GM12801 (cell line): ENCODE results near the gene FEM1A.

ENCODE experiments used
- TF ChIP-seq, protein P1 (sequence below): IDR thresholded peaks from one replicate; pipeline ENCODE4 v1.5.1; 2011; ENCODE audit warnings: control low read depth; ENCODE audit not compliant: insufficient read length; ENCODE audit errors: extremely low read depth

The FEM1A gene

DNA sequence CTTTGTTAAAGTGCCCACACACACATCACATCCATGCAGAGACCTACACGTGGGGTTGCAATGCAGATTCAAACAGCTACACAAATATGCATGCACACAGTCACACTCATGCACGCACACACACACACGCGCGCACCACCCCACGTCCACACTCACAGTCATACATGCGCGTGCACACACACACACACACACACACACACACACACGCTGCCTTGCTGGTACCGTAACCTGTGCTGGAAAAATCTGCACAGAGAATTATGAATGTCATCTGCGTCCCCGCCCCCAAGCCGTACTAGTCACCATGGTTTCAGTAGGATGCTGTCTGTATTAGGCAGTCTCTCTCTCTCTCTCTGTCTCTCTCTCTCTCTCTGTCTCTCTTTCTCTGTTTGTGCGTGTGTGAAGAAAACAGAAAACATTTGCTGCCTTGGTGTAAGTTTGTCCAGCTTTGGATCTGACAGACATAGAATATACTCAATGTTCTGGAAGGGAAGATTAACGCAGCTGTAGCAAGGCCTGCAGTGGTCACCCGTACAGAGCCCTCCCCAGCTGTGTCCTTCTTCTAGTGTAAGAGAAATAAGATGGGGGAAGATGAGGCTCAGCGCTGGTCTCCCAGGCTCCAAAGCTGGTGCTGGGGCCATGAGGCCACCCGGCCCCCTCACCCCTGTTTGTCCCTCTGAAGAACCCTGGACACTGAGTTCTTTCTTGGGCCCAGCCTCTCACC lies 41.5 kb upstream of the FEM1A start:
- TF ChIP-seq, protein P1, sequence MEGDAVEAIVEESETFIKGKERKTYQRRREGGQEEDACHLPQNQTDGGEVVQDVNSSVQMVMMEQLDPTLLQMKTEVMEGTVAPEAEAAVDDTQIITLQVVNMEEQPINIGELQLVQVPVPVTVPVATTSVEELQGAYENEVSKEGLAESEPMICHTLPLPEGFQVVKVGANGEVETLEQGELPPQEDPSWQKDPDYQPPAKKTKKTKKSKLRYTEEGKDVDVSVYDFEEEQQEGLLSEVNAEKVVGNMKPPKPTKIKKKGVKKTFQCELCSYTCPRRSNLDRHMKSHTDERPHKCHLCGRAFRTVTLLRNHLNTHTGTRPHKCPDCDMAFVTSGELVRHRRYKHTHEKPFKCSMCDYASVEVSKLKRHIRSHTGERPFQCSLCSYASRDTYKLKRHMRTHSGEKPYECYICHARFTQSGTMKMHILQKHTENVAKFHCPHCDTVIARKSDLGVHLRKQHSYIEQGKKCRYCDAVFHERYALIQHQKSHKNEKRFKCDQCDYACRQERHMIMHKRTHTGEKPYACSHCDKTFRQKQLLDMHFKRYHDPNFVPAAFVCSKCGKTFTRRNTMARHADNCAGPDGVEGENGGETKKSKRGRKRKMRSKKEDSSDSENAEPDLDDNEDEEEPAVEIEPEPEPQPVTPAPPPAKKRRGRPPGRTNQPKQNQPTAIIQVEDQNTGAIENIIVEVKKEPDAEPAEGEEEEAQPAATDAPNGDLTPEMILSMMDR: no peak

DNA sequence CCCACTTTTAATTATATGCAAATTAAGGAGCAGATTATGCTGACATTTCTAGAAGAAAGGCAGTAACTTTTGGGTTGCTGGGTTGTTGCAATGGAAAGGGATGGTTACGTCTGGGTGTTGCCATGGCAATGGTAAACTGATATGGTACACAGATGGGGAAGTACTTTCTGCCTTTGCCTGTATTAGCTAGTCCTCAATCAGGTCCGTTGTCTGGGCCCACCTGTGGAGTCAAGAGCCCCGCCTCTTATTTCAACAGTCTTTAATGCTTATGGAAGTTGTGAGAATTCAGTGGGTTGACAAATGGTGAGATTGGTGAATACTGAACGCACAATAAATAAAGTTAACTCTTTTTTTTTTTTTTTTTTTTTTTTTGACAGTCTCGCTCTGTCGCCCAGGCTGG lies 37.3 kb upstream of the FEM1A start:
- TF ChIP-seq, protein P1: no peak

DNA sequence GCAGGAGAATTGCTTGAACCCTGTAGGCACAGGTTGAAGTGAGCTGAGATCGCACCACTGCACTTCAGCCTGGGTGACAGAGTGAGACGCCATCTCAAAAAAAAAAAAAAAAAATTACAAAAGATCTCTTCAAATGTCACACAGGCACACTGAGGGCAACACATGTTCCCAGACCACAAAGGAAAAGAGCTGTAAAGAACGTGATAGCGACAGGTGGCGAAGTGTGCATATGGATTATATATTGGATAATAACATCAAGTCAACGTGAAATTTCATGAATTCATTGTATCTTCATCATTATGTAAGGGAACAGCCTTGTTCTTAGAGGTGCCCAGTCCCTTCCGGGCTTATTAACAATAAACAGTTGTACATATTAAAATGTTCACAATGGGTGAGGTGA lies 36.1 kb upstream of the FEM1A start:
- TF ChIP-seq, protein P1: no peak

DNA sequence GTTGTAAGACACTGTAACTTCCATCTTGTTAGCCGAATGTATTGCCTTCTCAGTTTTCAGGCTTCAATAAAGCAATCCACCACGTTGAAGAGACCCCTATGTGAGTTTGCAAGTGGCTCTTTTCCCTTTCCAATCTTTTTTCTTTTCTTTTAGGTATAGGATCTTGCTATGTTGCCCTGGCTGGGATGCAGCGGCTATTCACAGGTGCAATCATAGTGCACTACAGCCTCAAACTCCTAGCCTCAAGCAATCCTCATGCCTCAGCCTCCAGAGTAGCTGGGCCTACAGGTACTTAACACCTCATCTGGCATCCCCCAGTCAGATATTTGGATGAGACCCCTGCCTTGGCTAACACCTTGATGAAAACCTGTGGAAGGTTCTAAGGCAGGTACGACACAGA lies 33.5 kb upstream of the FEM1A start:
- TF ChIP-seq, protein P1: no peak

DNA sequence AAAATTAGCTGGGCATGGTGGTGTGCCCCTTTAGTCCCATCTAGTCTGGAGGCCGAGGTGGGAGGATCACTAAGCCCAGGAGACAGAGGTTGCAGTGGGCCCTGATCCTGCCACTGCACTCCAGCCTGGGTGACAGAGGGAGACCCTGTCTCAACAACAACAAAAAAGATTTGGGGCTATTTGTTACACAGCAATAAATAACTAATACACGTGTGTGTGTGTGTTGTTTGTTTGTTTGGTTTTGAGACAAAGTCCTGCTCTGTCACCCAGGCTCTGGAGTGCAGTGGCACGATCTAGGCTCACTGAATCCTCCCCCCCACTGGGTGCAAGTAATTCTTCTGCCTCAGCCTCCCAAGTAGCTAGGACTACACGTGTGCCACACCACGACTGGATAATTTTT lies 32.9 kb upstream of the FEM1A start:
- TF ChIP-seq, protein P1: no peak

DNA sequence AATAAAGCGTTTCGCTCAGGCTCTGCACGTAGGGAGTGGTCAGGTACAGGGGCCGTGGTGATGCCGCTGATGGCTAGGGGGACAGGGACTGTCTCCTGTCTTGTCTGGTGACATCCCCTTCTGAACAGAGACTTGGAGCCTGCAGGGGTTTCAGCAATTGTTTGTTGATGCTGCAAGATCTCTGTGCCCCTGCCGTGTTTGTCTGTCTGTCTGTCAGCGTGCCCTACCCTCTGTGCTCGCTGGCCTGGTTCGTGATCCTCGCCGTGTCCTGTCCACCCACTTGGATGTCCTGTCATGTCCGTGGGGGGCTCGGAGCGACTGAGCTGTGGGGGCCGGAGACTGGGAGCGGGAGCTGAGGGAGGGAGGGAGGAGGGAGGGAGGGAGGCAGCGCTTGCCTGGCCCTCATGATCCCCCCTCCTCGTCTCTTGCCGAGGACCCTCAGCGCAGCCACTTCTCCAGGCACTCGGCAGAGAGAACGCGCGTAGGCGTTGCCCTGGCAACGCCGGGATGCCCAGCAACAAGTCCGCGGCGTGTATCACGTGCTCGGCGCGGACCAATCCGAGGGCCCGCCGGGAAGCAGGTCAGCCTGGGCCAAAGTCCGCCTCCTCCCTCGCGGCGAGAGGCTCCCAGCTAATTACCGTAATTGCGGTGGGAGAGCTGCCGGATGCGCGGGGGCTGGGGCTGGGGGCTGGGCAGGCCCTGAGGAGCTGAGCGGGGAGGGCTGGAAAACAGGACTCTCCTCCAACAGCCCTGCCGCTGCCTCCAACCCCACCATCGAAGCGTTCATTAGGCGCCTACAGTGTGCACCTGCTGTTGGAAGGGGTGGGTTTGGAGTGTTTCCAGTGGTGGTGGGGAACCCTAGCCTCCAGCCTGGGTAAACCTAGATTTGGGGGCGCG lies 31.9 kb upstream of the FEM1A start:
- TF ChIP-seq, protein P1: no peak

DNA sequence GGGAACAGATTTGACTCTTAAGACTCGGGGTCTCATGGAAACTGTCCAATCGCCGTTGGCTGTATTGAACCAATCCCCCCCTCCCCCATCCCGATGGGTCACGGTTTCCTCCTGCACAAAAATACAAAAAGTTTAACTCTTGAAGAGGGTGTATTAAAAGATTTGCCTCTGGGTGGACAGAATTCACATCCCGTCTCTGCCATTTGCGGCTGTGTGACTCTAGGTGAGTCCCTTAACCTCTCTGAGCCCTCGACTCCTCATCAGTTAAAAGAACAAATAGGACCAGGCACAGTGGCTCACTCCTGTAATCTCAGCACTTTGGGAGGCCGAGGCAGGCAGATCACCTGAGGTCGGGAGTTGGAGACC lies 31.3 kb upstream of the FEM1A start:
- TF ChIP-seq, protein P1: no peak
